H1 (cell line): ENCODE results near the gene KRTAP1-5. TPM values are rescaled to one million over a fixed set of nuclear protein-coding genes. Genes with fewer than 3 reads are reported as not detected.

Source experiments
- CTBP2 ChIP-seq: IDR thresholded peaks from 2 replicates; pipeline ENCODE4 v1.7.0; 2011; ENCODE audit warnings: borderline replicate concordance, mild to moderate bottlenecking, moderate library complexity, mixed read lengths, low read length; ENCODE audit not compliant: insufficient read depth, insufficient read length
- polyA plus RNA-seq, 7 experiments: library from polyadenylated mRNA; depleted of rRNA in 3 of 7; stranded (reverse) in 5 of 7; unstranded in 2 of 7; fragments of >200 nt in 5 of 7; fragments of 200-250 nt in 2 of 7; gene quantifications; 1 replicate in 5 of 7; 2 replicates in 1 of 7; 4 replicates in 1 of 7; pipeline versions ENCODE4 v1.2.1 to v1.2.3, GENCODE V29; 2011 to 2013; ENCODE audit warnings: missing spikeins in 2 of 7, mixed read lengths in 2 of 7
- total RNA-seq: library from RNA; stranded (reverse); fragmentation: NEBNext Ultra II Directional; extraction: Animal tissue kit (Norgen Biotek cat#: 25700); gene quantifications from 2 replicates; pipeline ENCODE4 v1.2.1, GENCODE V29; 2021

The KRTAP1-5 gene
- total and polyA plus RNA-seq, 2 of the 8 experiments (the other 6 are each of a cell fraction or from before 2014, with no cell fraction given), result not detected

- no peak for TF ChIP-seq CTBP2
Observed at GRCh38 chr17:41015454-41015853, 11.6 kb downstream of the KRTAP1-5 start (continued).
